H1 (cell line): ENCODE results near the gene GALNT7. TPM values are rescaled to one million over a fixed set of nuclear protein-coding genes. Genes with fewer than 3 reads are reported as not detected.
A peak's percentile ranks its signal among the peaks of the same experiment; 100 is the strongest.

Source experiments
- ASH2L ChIP-seq: fragments of 200-600, 300-600 bp; sonication (generic); IDR thresholded peaks from one replicate; pipeline ENCODE4 v1.7.1; 2017; ENCODE audit warnings: low read length
- POLR2AphosphoS5 ChIP-seq: IDR thresholded peaks from 2 replicates; pipeline ENCODE4 v1.6.1; 2011; ENCODE audit warnings: low read depth, low read length
- polyA plus RNA-seq, 7 experiments: library from polyadenylated mRNA; depleted of rRNA in 3 of 7; stranded (reverse) in 5 of 7; unstranded in 2 of 7; fragments of >200 nt in 5 of 7; fragments of 200-250 nt in 2 of 7; gene quantifications; 1 replicate in 5 of 7; 2 replicates in 1 of 7; 4 replicates in 1 of 7; pipeline versions ENCODE4 v1.2.1 to v1.2.3, GENCODE V29; 2011 to 2013; ENCODE audit warnings: missing spikeins in 2 of 7, mixed read lengths in 2 of 7
- total RNA-seq: library from RNA; stranded (reverse); fragmentation: NEBNext Ultra II Directional; extraction: Animal tissue kit (Norgen Biotek cat#: 25700); gene quantifications from 2 replicates; pipeline ENCODE4 v1.2.1, GENCODE V29; 2021

Gene GALNT7
- total and polyA plus RNA-seq, 2 of the 8 experiments (the other 6 are each of a cell fraction or from before 2014, with no cell fraction given), result 22.4 to 85.5 TPM

- TF ChIP-seq POLR2AphosphoS5 (0 out of 2 replicates have a peak, but pooled peaks have one; percentile 9), ASH2L (peak; percentile 51)
- TF ChIP-seq, all 59 proteins: peak for 4
Observed at GRCh38 chr4:173333658-173334084, 165.1 kb downstream of the GALNT7 start (continued).
